GM12878 (cell line): Measurements from ENCODE around the gene SKIL. TPM values are rescaled to one million over a fixed set of nuclear protein-coding genes. Genes with fewer than 3 reads are reported as not detected.

Source experiments
- ATAC-seq: fragments of 200-7000 bp; cut with Tn5 transposase; 3 replicates; pipeline ENCODE4 v1.9.1; 2020; ENCODE audit warnings: mild to moderate bottlenecking, moderate library complexity
- BruUV-seq: library from RNA; stranded (reverse); fragments of 400-500 nt; replicated peaks from 2 replicates; lab custom pipeline; 2021; lab: Mats Ljungman, UMichigan
- CTCF ChIA-PET: fragments of 300-600 bp; sonication (Branson Sonifier 250); formaldehyde crosslinking; extraction: SDS; loops from one replicate; lab custom pipeline; 2021; ENCODE audit warnings: inconsistent platforms; lab: Yijun Ruan, JAX
- POLR2A ChIA-PET: fragments of 350-600 bp; formaldehyde crosslinking; extraction: SDS; loops from one replicate; lab custom pipeline; 2021; ENCODE audit warnings: inconsistent platforms; lab: Charles Lee
- RAD21 ChIA-PET: fragments of 300-600 bp; sonication (Branson Sonifier 250); formaldehyde crosslinking; loops from one replicate; lab custom pipeline; 2023; ENCODE audit warnings: antibody characterized with exemption; ENCODE audit not compliant: unreplicated experiment; lab: Charles Lee
- SMC1A ChIA-PET: fragments of 300-600 bp; sonication (Branson Sonifier 250); formaldehyde crosslinking; loops from one replicate; lab custom pipeline; 2023; ENCODE audit not compliant: unreplicated experiment, uncharacterized antibody; lab: Charles Lee
- DNase-seq: peaks from one replicate; pipeline ENCODE4 v3.0.0-alpha.2; 2011; ENCODE audit warnings: low read depth, low spot score
- FAIRE-seq: peaks from 3 replicates; lab custom pipeline; 2011; peaks lifted over from hg19 to GRCh38; lab: Jason Lieb, UNC
- H2AFZ ChIP-seq: 2 replicates; pipeline ENCODE4 v1.6.0; 2011; ENCODE audit warnings: low read depth, low read length, control low read depth; ENCODE audit not compliant: control insufficient read depth
- H3K27ac ChIP-seq: 2 replicates; pipeline ENCODE4 v1.5.1; 2011; ENCODE audit warnings: control low read depth; ENCODE audit not compliant: control insufficient read depth, insufficient read depth
- H3K27me3 ChIP-seq, 2 experiments: replicated peaks in 1 of 2; 2 replicates each; pipeline versions ENCODE4 v1.6.0 to v1.6.1; 2011; ENCODE audit warnings: low read length in 1 of 2; ENCODE audit not compliant: control insufficient read depth in 2 of 2, insufficient read depth in 2 of 2
- H3K36me3 ChIP-seq, 2 experiments: 2 replicates each; pipeline ENCODE4 v1.5.1; 2011; ENCODE audit warnings: low read length in 1 of 2; ENCODE audit not compliant: control insufficient read depth in 2 of 2, insufficient read depth in 2 of 2
- H3K4me1 ChIP-seq: 2 replicates; pipeline ENCODE4 v1.6.1; 2011; ENCODE audit warnings: mild to moderate bottlenecking, low read length, moderate library complexity, mixed read lengths; ENCODE audit not compliant: control insufficient read depth, insufficient read depth
- H3K4me2 ChIP-seq: 2 replicates; pipeline ENCODE4 v1.6.0; 2011; ENCODE audit warnings: control low read depth; ENCODE audit not compliant: control insufficient read depth, insufficient read depth
- H3K4me3 ChIP-seq: fragments of 200-600 bp; sonication (generic); 2 replicates; pipeline ENCODE4 v1.5.1; 2016
- H3K79me2 ChIP-seq: 2 replicates; pipeline ENCODE4 v1.6.0; 2011; ENCODE audit warnings: low read length; ENCODE audit not compliant: control insufficient read depth, insufficient read depth
- H3K9ac ChIP-seq: 2 replicates; pipeline ENCODE4 v1.8.0; 2011; ENCODE audit warnings: low read length, control low read depth, mixed read lengths; ENCODE audit not compliant: control insufficient read depth, insufficient read depth
- H3K9me3 ChIP-seq: replicated peaks from 3 replicates; pipeline ENCODE4 v1.5.1; 2011; ENCODE audit warnings: mild to moderate bottlenecking, low read length; ENCODE audit not compliant: control insufficient read depth, insufficient read depth
- H4K20me1 ChIP-seq: 2 replicates; pipeline ENCODE4 v1.6.0; 2011; ENCODE audit not compliant: control insufficient read depth, insufficient read depth
- CEBPZ ChIP-seq: fragments of 150-350 bp; IDR thresholded peaks from 2 replicates; pipeline ENCODE4 v1.6.1; 2016; ENCODE audit warnings: low read depth, low read length
- IKZF2 ChIP-seq, 2 experiments: fragments of 450-650 bp; IDR thresholded peaks; 2 replicates each; pipeline ENCODE4 v1.6.1; 2017; ENCODE audit warnings: mild to moderate bottlenecking in 2 of 2, moderate library complexity in 2 of 2
- KDM1A ChIP-seq: fragments of 200-600 bp; sonication (generic); IDR thresholded peaks from 2 replicates; pipeline ENCODE4 v1.6.1; 2016; ENCODE audit warnings: borderline replicate concordance
- MEF2A ChIP-seq: IDR thresholded peaks from 2 replicates; pipeline ENCODE4 v1.6.1; 2011; ENCODE audit warnings: low read depth, mild to moderate bottlenecking, low read length, moderate library complexity; ENCODE audit not compliant: insufficient read depth
- NR2C2 ChIP-seq: IDR thresholded peaks from 2 replicates; pipeline ENCODE4 v1.6.1; 2011; ENCODE audit warnings: borderline replicate concordance, low read depth; ENCODE audit not compliant: control insufficient read depth, insufficient read length
- NR2F1 ChIP-seq: fragments of 450-650 bp; conservative IDR thresholded peaks from 2 replicates; pipeline ENCODE4 v1.6.1; 2017; ENCODE audit warnings: mild to moderate bottlenecking
- PRDM15 ChIP-seq: fragments of 450-650 bp; formaldehyde crosslinking; IDR thresholded peaks from 2 replicates; pipeline ENCODE4 v1.4.0; 2020; ENCODE audit warnings: mild to moderate bottlenecking, moderate library complexity
- RAD21 ChIP-seq: IDR thresholded peaks from 2 replicates; pipeline ENCODE4 v1.6.1; 2011; ENCODE audit warnings: mild to moderate bottlenecking, low read depth, low read length, moderate library complexity; ENCODE audit not compliant: insufficient read depth
- SMARCA5 ChIP-seq: fragments of 450-650 bp; IDR thresholded peaks from 2 replicates; pipeline ENCODE4 v1.6.1; 2017; ENCODE audit warnings: mild to moderate bottlenecking
- SP1 ChIP-seq: IDR thresholded peaks from one replicate; pipeline ENCODE4 v1.6.1; 2011; ENCODE audit warnings: low read depth, low read length
- whole genome bisulfite sequencing: methylation state at CpG from one replicate; pipeline ENCODE4 v1.1.6; 2016; ENCODE audit warnings: low lambda C conversion rate; ENCODE audit not compliant: insufficient replicate concordance, insufficient coverage; ENCODE audit errors: missing lambda C conversion rate; 5-methylcytosine and 5-hydroxymethylcytosine counted together
- in situ Hi-C: fragments of 300-500 bp; cut with MboI; formaldehyde crosslinking; loops from 9 replicates; pipeline ENCODE4 v1.14.3; 2018; ENCODE audit warnings: mixed read lengths
- intact Hi-C: fragments of 100-400 bp; cut with micrococcal nuclease; formaldehyde crosslinking; loops from one replicate; pipeline ENCODE4 v1.14.2; 2022; ENCODE audit not compliant: unreplicated experiment
- polyA plus RNA-seq, 11 experiments: library from polyadenylated mRNA; depleted of rRNA in 4 of 11; unstranded in 6 of 11; stranded (reverse) in 5 of 11; fragments of >200 nt; fragmentation: Nextera tagmentation in 4 of 11; fragmentation: Illumina TruSeq in 1 of 11; extraction: Ambion mirVana in 4 of 11; extraction: Trizol in 1 of 11; gene quantifications; 1 replicate in 1 of 11; 2 replicates in 10 of 11; pipeline versions ENCODE4 v1.2.1 to v1.2.3, GENCODE V29; 2011 to 2016; ENCODE audit warnings: inconsistent platforms in 2 of 11, missing spikeins in 2 of 11, low read depth in 1 of 11
- total RNA-seq, 4 experiments: library from RNA; depleted of rRNA in 3 of 4; stranded (reverse); fragments of >200 nt in 3 of 4; fragmentation: Illumina TruSeq in 1 of 4; extraction: Trizol in 1 of 4; gene quantifications; 2 replicates each; pipeline versions ENCODE4 v1.2.1 to v1.2.3, GENCODE V29; 2013 to 2021

SKIL gene
- total and polyA plus RNA-seq, 10 of the 15 experiments (the other 5 are each of a cell fraction or from before 2014, with no cell fraction given) = 2.7 to 14.8 (median 6.7) TPM

- H3K27ac ChIP-seq = no peak overlapping the region
- H3K9me3 ChIP-seq = no peaks in the 10 kb centered on the region
- FAIRE-seq (no peak), DNase-seq (no peak), ATAC-seq (no peak)
- no peaks in the 10 kb centered on the region for H3K36me3 ChIP-seq
- ChIA-PET RAD21 (interaction anchor here (0.7 to 3.5 kb wide), 15 partner anchors 11 to 548 kb away, joined by 3 to 34 read pairs (median 4); no protein-coding TSS in a partner anchor), POLR2A (interaction anchor here (0.6 to 0.7 kb wide), 3 partner anchors 78 to 191 kb away, joined by 3 to 5 read pairs (median 3); no protein-coding TSS in a partner anchor), SMC1A (interaction anchor here (0.7 to 3.6 kb wide), 20 partner anchors 10 to 503 kb away, joined by 3 to 68 read pairs (median 4); no protein-coding TSS in a partner anchor), CTCF (interaction anchor here (0.7 to 5.6 kb wide), 18 partner anchors 9 to 503 kb away, joined by 3 to 113 read pairs (median 4); no protein-coding TSS in a partner anchor)
- H3K4me1 ChIP-seq = no peaks in the 10 kb centered on the region
- intact Hi-C loops = no loop called here
- no peaks in the 10 kb centered on the region for H3K79me2 ChIP-seq
- WGBS = 63% methylated on average over 1 of the region's 1 CpG
- in situ Hi-C loops = loop anchor here (5.0 kb wide), 1 partner anchor 503 kb away; no protein-coding TSS in a partner anchor
- H3K4me2 ChIP-seq = no peak overlapping the region
- no peak overlapping the region for H3K4me3 ChIP-seq
- no peaks in the 10 kb centered on the region for H4K20me1 ChIP-seq
- H3K9ac ChIP-seq = no peak overlapping the region
- no peak for TF ChIP-seq NR2C2
- TF ChIP-seq SMARCA5 = no peak
- TF ChIP-seq RAD21 = no peak
- no peak for TF ChIP-seq NR2F1
- BruUV-seq = no TSS peak
- no peaks in the 10 kb centered on the region for H3K27me3 ChIP-seq
- H2AFZ ChIP-seq = no peak overlapping the region
These were observed 48.5 kb upstream of the SKIL start for GRCh38 chr3:170309046-170309445.

- CTCF ChIA-PET = interaction anchor here (1.5 to 2.4 kb wide), 4 partner anchors 9 to 96 kb away, joined by 5 to 8 read pairs (median 6); no protein-coding TSS in a partner anchor
- H4K20me1 ChIP-seq = no peaks in the 10 kb centered on the region
- FAIRE-seq (no peak), ATAC-seq (no peak), DNase-seq (no peak)
- H3K9me3 ChIP-seq = no peaks in the 10 kb centered on the region
- no peaks in the 10 kb centered on the region for H3K4me1 ChIP-seq
- no TSS peak for BruUV-seq
- SMC1A ChIA-PET = interaction anchor here (0.7 to 2.0 kb wide), 12 partner anchors 10 to 142 kb away, joined by 3 to 7 read pairs (median 4); no protein-coding TSS in a partner anchor
- RAD21 ChIA-PET = interaction anchor here (0.6 to 1.5 kb wide), 2 partner anchors 93 to 96 kb away, joined by 3 to 4 read pairs; no protein-coding TSS in a partner anchor
- no peak overlapping the region for H3K27ac ChIP-seq
- no peak overlapping the region for H3K9ac ChIP-seq
- H3K4me3 ChIP-seq = no peak overlapping the region
- H2AFZ ChIP-seq = no peak overlapping the region
- POLR2A ChIA-PET = no interaction called here
- H3K79me2 ChIP-seq = no peaks in the 10 kb centered on the region
- H3K4me2 ChIP-seq = no peak overlapping the region
- H3K36me3 ChIP-seq = no peaks in the 10 kb centered on the region
- 38% methylated on average over 3 of the region's 3 CpGs for WGBS
- in situ Hi-C loops = no loop called here
- intact Hi-C loops = no loop called here
- H3K27me3 ChIP-seq = no peaks in the 10 kb centered on the region
- TF ChIP-seq PRDM15 (CRISPR knock-in tag) (no peak), SP1 (no peak), KDM1A (no peak), IKZF2 (IDR thresholded peaks at IDR 0.05) (no peak), MEF2A (no peak), CEBPZ (no peak)
These were observed 39.6 kb upstream of the SKIL start for GRCh38 chr3:170317954-170318353.
